ENCODE results near the gene SORBS1. TPM values are rescaled to one million over a fixed set of nuclear protein-coding genes. Genes with fewer than 3 reads are reported as not detected.

Gene SORBS1
- total and polyA plus RNA-seq, 3 donors from 2014 or later = 34.4 to 46.6 (median 38.8) TPM

DNA sequence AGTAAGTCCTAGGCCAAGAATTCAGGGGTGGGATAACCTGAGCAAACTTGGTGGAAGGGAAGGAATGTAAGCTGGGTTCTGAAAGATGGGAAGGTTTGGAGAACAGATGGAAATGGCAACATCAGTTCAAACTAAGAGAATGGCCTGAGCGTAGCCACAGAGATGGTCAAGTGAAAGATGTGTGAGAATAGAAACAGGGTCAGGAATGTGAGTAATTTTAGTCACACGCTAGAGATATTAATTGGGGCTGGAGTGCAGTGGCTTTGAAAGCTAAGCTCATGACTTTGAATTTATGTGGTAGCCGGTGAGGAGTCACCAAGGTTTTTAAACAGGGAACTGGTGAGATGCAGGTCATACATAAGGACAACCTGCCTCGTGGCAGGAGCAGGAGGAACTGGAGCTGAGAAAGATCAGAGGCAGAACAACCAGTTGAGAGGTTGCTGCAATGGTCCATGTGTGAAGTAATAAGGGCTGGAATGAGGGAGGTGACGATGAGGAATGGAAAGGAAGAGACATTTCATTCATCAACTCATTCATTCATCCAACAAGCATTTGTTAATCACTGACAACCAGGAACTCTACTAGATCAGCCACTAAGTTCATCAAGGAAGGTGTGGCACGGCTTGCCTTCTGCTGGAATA is 12.9 kb upstream of the SORBS1 start:
- TF ChIP-seq POLR2A (IDR thresholded peaks at IDR 0.05) = no peak
- TF ChIP-seq, protein P1, sequence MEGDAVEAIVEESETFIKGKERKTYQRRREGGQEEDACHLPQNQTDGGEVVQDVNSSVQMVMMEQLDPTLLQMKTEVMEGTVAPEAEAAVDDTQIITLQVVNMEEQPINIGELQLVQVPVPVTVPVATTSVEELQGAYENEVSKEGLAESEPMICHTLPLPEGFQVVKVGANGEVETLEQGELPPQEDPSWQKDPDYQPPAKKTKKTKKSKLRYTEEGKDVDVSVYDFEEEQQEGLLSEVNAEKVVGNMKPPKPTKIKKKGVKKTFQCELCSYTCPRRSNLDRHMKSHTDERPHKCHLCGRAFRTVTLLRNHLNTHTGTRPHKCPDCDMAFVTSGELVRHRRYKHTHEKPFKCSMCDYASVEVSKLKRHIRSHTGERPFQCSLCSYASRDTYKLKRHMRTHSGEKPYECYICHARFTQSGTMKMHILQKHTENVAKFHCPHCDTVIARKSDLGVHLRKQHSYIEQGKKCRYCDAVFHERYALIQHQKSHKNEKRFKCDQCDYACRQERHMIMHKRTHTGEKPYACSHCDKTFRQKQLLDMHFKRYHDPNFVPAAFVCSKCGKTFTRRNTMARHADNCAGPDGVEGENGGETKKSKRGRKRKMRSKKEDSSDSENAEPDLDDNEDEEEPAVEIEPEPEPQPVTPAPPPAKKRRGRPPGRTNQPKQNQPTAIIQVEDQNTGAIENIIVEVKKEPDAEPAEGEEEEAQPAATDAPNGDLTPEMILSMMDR (IDR thresholded peaks at IDR 0.05) = no peak
- no peaks in the 10 kb centered on the region for H3K27me3 ChIP-seq
- no peaks in the 10 kb centered on the region for H3K9me3 ChIP-seq
- H3K4me3 ChIP-seq = no peak overlapping the region
- H3K27ac ChIP-seq = no peak overlapping the region
- DNase-seq = no peak
- WGBS, 2 donors = 90 to 92% methylated on average over 6 of the region's 6 CpGs
- no peaks in the 10 kb centered on the region for H3K36me3 ChIP-seq (ENCODE audit: low read depth, missing control alignments)
- H3K4me1 ChIP-seq = no peaks in the 10 kb centered on the region
- intact Hi-C loops (cut with DNase I; ENCODE audit: low total_unique reads) = no loop called here

DNA sequence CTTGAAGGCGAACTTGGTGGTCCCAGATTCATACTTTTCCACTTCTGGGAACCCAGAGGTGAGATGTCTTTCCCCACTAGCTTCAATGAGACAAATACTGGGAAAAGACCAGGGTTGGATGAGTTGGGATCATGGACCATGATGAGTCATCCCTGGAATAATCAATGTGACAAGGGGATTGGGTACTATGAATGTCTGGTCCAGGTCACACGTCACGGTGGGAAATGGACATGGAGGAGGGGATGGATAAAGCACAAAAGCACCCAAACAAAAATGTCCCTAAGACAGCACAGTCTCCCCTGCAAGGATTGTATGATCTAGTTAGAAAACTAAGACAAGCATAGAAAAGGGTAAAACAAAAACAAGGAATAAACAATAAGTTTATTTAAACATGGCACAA is 12.4 kb upstream of the SORBS1 start:
- TF ChIP-seq, protein P1 (IDR thresholded peaks at IDR 0.05) = no peak
- no peak for TF ChIP-seq POLR2A (IDR thresholded peaks at IDR 0.05)
- intact Hi-C loops (cut with DNase I; ENCODE audit: low total_unique reads) = no loop called here
- Histone ChIP-seq H3K27ac (no peak overlapping the region), H3K9me3 (no peaks in the 10 kb centered on the region), H3K27me3 (no peaks in the 10 kb centered on the region), H3K36me3 (ENCODE audit: low read depth, missing control alignments) (no peaks in the 10 kb centered on the region), H3K4me3 (no peak overlapping the region), H3K4me1 (no peaks in the 10 kb centered on the region)
- no peak for DNase-seq
- WGBS, 2 donors = 93 to 99% methylated on average over 3 of the region's 3 CpGs

DNA sequence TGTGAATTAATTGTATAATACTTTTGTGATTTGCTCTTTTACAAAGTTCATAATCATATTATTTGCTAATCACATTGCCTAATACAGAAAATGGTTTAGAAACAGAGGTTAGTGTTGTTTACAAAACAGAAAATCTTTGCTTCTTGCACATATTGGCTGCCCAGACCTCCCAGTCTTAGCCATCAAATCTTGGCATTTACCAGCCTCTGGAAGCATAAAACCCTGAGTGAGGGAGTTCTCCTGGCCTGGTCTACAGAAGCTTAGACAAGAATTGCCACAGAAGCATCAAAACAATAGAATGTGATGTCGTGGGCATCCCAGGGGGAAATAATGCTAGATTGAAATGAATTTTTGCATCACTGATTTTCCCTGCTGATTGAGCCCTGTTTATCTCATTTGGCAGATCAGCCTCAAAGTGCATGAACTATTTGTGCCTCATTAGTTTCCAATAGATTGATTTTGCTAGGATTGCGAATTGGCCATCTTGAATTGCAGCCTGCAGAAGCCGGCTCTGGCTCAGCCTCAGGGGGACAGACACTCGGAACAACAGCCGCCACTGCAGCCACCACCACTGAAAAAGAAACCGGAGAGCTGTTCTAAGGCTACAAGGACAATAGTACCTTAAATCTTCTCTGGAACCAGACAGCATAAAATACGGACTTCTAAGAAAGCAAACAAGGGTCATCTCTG is 11.1 kb upstream of the SORBS1 start:
- Histone ChIP-seq H3K36me3 (ENCODE audit: low read depth, missing control alignments) (no peaks in the 10 kb centered on the region), H3K4me1 (no peaks in the 10 kb centered on the region), H3K4me3 (no peak overlapping the region), H3K27ac (no peak overlapping the region), H3K9me3 (no peaks in the 10 kb centered on the region), H3K27me3 (no peaks in the 10 kb centered on the region)
- WGBS, 2 donors = 43 to 54% methylated on average over 7 of the region's 7 CpGs
- TF ChIP-seq, protein P1 (IDR thresholded peaks at IDR 0.05) = no peak
- no peak for TF ChIP-seq POLR2A (IDR thresholded peaks at IDR 0.05)
- DNase-seq = no peak
- intact Hi-C loops (cut with DNase I; ENCODE audit: low total_unique reads) = no loop called here

DNA sequence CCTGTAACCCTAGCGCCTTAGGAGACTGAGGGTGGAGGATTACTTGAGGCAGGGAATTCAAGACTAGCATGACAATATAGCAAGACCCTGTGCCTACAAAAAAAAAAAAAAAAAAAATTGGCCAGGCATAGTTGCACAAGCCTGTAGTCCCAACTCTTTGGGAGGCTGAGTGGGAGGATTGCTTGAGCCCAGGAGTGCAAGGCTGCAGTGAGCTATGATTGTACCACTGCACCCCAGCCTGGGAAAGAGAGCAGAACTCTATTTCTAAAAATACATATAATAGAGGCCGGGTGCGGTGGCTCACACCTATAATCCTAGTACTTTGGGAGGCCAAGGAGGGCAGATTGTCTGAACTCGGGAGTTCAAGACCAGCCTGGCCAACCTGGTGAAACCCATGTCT is 10.2 kb upstream of the SORBS1 start:
- H3K36me3 ChIP-seq (ENCODE audit: low read depth, missing control alignments) = no peaks in the 10 kb centered on the region
- no peaks in the 10 kb centered on the region for H3K4me1 ChIP-seq
- WGBS, 2 donors = 71 to 85% methylated on average over 4 of the region's 4 CpGs
- TF ChIP-seq POLR2A (IDR thresholded peaks at IDR 0.05) = no peak
- TF ChIP-seq, protein P1 (IDR thresholded peaks at IDR 0.05) = no peak
- H3K27ac ChIP-seq = no peak overlapping the region
- intact Hi-C loops (cut with DNase I; ENCODE audit: low total_unique reads) = no loop called here
- no peaks in the 10 kb centered on the region for H3K9me3 ChIP-seq
- H3K27me3 ChIP-seq = no peaks in the 10 kb centered on the region
- no peak overlapping the region for H3K4me3 ChIP-seq
- no peak for DNase-seq

DNA sequence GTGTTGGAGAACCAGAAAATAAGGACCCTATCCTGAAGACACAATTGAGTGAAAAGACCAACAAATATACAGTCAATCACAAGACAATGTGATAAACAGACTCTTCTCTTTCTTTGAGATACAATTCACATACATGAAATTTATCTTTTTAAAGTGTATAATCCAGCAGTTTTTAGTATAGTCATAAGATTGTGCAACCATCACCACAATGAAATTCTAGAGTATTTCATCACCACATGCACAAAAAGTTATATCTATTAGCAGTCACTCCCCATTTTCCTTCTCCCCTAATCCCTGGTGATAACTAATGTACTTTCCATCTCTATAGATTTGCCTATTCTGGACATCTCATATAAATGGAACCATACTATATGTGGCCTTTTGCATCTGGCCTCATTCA is 8.2 kb upstream of the SORBS1 start:
- no peak overlapping the region for H3K4me3 ChIP-seq
- no peak overlapping the region for H3K27ac ChIP-seq
- H3K9me3 ChIP-seq = no peaks in the 10 kb centered on the region
- H3K36me3 ChIP-seq (ENCODE audit: low read depth, missing control alignments) = no peaks in the 10 kb centered on the region
- intact Hi-C loops (cut with DNase I; ENCODE audit: low total_unique reads) = no loop called here
- TF ChIP-seq POLR2A (IDR thresholded peaks at IDR 0.05) = no peak
- TF ChIP-seq, protein P1 (IDR thresholded peaks at IDR 0.05) = no peak
- DNase-seq = no peak
- no peaks in the 10 kb centered on the region for H3K4me1 ChIP-seq
- no peaks in the 10 kb centered on the region for H3K27me3 ChIP-seq

All from testis (tissue), 3 donors.